Ureter (tissue), 1 donor: ENCODE measurements around the gene TTLL7. TPM values are rescaled to one million over a fixed set of nuclear protein-coding genes. Genes with fewer than 3 reads are reported as not detected.

Experiments
- DNase-seq: peaks from one replicate; pipeline ENCODE4 v3.0.0-alpha.2; 2020; ENCODE audit warnings: low spot score
- total RNA-seq: library from RNA; stranded (reverse); gene quantifications from one replicate; pipeline ENCODE4 v1.2.4, GENCODE V29; 2023
- donor health status: DM: yes; HTN: yes; CAD: no.

TTLL7 gene, protein sequence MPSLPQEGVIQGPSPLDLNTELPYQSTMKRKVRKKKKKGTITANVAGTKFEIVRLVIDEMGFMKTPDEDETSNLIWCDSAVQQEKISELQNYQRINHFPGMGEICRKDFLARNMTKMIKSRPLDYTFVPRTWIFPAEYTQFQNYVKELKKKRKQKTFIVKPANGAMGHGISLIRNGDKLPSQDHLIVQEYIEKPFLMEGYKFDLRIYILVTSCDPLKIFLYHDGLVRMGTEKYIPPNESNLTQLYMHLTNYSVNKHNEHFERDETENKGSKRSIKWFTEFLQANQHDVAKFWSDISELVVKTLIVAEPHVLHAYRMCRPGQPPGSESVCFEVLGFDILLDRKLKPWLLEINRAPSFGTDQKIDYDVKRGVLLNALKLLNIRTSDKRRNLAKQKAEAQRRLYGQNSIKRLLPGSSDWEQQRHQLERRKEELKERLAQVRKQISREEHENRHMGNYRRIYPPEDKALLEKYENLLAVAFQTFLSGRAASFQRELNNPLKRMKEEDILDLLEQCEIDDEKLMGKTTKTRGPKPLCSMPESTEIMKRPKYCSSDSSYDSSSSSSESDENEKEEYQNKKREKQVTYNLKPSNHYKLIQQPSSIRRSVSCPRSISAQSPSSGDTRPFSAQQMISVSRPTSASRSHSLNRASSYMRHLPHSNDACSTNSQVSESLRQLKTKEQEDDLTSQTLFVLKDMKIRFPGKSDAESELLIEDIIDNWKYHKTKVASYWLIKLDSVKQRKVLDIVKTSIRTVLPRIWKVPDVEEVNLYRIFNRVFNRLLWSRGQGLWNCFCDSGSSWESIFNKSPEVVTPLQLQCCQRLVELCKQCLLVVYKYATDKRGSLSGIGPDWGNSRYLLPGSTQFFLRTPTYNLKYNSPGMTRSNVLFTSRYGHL
- total RNA-seq: 29.2 TPM

DNA sequence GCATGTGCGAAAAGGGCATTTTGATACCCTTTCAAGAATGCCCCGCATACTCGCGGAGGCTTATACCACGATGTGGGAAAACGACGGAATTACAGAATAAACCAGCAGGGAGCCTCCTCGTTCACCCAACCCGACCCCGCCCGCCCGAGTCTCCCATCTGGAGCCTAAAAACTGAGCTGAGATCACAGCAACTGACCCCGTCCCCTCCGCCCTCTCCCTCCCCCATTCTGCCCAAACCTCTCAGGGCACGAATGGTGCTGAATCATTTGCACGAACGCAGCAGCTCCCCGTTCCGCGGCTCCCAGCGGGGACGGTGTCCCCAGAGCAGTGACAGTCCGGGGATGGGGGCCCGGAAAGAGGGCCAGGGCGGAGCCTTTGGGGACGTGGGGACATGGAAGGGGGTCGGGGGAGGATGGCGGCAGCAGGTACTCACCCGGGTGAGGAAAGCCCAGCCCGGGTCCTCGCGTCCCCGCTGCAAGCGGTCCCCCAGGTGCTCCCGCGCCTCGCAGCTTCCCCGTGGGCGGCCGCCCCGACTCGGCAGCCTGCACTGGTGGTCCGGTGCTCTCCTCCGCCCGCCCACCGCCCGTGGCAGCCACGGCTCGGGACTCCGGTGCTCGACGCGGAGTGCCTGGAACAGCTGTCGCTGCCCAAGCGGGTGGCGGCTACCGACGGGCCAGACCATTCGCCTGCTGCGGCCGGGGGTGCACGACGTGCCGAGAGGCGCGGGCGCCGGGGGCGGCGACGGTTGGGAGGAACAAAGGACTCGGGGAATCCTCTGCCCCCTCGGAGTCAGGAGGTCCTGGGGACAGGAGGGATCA is at the start of gene TTLL7:
Gene TTLL7, minus strand, starts transcription at position 635 of the 818 bp plus-strand sequence. CDS start 46,921 bp downstream, outside the sequence.
- DNase-seq: peak; percentile 74

DNA sequence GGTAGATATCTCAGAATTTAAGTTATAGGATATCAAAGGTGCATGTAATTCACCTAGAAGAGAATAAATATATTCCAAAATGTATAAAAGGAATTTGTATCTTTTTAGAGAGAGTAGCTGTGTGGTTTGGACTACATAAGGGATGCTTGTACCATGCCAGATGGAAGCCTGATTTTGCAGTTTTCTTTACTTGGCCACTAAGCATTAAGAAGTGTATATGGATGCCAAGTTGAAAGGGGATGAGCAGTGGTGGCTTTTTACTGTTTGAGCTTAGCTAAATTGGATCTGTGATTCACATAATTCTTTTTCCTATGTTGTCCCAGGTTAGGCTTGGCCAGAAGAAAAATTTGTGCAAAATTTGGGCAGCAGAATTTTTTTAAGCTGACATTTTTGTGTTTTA is 43.5 kb upstream of the TTLL7 start:
- no peak for DNase-seq

DNA sequence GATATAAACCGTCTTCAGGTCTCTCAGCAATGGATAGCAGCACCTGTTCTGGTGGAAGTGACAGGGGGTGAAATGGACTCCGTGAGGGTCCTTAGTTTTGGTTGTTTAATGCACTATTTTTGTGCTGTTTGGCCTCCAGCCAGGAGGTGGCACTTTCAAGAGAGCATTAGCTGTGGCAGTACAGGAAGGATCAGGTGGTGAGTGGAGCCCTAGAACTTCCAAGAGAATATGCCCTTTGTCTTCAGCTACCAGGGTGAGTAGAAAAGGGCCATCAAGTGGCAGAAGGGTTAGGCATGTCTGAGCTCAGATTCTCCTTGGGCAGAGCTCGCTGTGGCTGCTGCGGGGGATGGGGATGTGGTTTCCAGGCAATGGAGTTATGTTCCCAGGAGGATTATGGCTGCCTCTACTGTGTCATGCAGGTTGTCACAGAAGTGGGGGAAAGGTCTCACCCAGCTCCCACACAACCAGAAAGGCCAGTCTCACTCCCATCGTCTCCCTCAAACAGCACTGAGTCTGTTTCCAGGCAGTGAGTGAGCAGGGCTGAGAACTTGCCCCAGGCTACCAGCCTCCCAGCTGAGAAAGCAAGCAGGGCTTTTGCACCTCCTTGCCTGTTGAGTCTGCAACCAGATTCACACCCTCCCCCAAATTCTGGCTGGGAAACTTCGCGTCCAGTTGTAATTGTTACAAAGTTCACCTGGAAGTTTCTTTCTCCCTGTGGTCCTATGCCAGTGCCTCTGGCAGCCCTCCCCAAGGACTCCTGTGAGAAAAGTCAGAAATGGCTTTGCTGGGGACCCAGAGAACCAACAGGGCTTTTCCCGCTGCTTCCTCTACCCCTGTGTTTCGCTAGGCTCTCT is 39.1 kb upstream of the TTLL7 start:
- no peak for DNase-seq

- DNase-seq: no peak
Measured at GRCh38 chr1:84031802-84032327, 32.9 kb upstream of the TTLL7 start.

DNA sequence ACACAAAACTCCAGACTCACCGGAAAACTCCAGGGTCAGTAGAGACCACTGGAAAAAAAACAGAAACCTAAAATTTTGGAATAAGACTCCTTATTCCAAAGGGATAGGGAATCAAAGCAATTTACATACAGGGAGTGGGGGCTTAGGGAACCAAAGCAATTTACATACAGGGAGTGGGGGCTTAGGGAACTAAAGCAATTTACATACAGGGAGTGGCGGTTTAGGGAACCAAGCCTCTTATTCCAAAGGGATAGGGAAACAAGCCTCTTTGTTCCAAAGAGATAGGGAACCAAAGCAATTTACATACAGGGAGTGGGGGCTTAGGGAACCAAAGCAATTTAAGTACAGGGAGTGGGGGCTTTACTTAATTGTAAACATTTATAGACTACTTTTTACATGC is 28.4 kb upstream of the TTLL7 start:
- no peak for DNase-seq

GRCh38 chr1:84025966-84026365 is 27.0 kb upstream of the TTLL7 start:
- DNase-seq: no peak

GRCh38 chr1:84021822-84022221 is 22.9 kb upstream of the TTLL7 start:
- DNase-seq: no peak

- peak; percentile 48 for DNase-seq
Measured at GRCh38 chr1:84020151-84020550, 21.2 kb upstream of the TTLL7 start.

DNA sequence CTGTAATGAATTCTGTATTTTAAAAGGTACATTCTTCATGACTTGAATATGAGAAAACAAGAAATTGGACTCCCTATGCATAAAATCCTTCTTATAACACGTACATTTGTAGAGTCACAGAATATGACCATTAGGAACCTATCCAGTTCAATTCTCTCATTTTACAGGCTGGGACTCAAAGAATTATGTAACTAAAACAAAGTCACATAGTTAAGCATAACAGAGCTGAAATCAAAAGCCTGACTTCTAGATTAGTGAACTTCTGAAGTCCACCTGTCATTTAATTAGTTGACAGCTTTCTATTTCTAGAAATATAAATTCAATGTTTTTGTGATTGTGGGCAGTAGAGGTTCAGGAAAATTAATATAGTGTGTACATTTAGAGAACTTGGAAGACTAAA is 20.3 kb upstream of the TTLL7 start:
- DNase-seq: no peak

DNA sequence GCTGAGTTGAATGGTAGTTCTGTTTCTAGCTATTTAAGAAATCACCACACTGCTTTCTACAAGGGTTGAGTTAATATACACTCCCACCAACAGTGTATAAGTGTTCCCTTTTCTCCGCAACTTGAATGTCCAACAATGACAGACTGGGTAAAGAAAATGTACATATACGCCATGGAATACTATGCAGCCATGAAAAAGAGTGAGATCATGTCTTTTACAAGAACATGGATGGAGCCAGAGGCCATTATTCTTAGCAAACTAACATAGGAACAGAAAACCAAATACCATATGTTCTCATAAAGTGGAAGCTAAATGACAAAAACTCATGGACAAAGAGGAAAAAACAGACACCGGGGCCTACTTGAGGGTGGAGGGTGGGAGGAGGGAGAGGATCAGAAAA is 14.8 kb upstream of the TTLL7 start:
- no peak for DNase-seq

DNA sequence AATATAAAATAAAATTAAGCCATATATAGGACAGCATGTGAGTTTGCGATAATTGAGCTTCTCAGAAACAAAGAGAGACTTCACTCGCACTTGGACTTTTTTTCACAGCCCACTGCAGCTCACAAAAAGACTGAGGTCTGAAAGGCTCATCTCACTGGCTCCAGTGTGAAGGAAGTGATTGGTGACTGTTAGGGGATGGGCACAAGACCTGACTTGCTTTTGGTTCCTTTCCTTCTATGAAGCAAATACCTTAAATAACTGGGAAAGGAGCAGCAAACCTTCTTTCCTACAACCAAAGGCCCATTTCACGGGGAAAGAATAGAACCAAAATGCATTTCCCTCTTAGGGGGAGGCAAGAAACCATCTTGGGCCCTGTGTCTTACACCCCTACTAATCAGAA is 13.1 kb upstream of the TTLL7 start:
- no peak for DNase-seq

- no peak for DNase-seq
Measured at GRCh38 chr1:84010136-84010535, 11.2 kb upstream of the TTLL7 start.

GRCh38 chr1:84008631-84009030 is 9.7 kb upstream of the TTLL7 start:
- DNase-seq: no peak

- DNase-seq: no peak
Measured at GRCh38 chr1:84006591-84006990, 7.7 kb upstream of the TTLL7 start.

DNA sequence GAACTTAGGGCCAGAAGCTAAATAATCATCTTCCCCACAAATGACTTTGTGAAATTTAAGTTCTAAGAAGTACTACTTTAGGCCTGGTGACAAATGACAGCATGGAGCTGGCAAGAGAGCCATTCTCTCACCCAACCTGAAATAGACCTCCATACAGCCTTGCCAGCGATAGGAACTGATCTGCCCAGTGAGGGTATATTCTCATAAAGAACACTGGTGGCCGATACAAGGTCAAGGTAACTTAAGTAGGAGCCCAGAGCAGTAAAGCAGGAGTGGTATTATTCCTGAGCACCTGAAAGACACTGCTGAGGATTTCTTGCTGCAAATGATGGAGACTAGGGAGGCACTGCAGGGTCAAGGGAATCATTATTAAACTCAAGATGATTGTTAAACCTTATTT is 2.6 kb upstream of the TTLL7 start:
- DNase-seq: no peak

- DNase-seq: no peak
Measured at GRCh38 chr1:84000954-84001495, 2.1 kb upstream of the TTLL7 start.

DNA sequence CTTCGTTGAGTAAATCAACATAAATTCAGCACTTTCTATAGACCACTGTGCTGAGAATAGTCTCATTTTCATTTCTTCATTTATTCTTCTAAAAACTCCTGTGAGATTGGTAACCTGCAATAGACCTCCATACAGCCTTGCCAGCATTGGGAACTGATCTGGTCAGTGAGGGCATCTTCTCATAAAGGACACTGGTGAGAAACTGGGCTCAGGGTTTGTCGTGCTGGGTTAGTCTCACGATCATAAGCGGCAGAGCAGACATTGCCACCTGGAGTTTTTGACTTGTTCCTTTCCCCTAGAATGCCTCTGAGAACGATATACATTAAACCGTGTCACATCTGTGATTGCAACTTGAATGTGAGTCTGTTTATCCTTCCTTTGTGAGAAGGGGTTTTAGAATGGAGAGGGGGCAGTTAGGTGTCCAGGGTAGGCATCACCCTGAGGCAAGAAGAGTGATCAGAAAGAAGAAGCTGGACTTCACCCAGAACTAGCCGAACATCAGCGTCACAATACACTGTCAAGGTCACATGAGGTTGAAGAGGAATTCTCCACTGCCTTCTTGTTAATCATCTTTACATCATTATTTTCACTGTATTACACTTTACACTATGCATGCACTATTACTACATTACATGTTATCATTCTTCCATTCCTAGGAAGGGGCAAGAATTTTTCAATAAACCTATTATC is 1.4 kb upstream of the TTLL7 start:
- no peak for DNase-seq

DNA sequence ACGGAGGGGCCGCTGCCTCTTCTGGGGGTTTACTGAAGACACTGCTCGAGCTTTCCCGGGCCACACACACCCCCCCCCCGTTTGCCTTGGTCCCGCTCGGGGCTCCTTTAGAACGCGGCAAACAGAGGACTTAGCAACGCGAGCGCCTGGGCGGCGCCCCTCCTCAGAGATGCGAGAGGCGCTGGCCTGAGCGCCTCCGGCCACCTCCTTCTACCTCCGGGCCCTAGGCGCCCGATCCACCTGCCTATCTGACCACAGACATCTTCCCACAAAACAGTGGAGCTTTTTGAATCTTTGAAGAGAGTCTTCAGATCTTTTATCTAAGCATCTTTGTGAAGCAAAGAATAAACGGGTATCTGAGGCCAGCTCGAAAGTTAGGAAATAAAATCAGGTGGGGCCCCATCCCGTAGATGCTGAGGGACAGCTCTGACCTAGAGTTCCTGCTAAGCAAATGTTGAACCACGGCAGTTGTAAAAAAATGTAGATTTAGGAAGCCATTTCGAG is 436 bp upstream of the TTLL7 start:
- peak; percentile 64 for DNase-seq

DNA sequence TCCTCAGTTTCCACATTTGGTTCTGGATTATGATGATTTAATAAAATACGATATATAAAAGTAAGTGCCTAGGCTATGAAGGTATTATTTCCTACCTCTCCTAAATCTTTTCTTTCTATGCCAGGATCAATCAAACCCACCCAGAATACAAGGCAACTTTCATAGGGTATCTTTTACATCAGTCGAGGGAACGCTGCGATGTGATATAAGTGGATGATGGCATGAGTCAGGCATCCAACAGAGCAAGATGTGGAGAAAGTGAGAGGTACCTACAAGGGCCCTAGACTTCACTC is 781 bp downstream of the TTLL7 start:
- no peak for DNase-seq

DNA sequence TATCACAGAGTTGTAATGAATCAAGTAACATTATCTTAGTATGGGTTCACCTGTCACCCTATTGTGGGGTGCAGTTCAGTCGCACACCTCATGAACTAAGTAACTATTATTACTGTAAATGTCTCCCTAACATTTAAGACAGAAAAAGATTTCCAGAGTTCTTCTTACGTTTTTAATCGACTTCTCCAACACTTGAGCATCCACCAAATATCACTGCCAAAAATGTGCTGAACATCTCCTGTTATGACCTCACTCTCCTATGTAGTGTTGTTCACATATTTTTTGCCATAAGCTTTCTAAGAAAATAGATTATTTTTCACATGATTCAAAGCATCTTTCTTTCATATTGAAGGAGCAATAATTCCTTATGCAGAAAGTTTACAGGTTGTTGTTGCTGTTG is 1.3 kb downstream of the TTLL7 start:
- no peak for DNase-seq
